NCI-H2107 treated with DMSO at 0.1 percent for 48 hours (cell line): ENCODE results near the gene GGA2.
"Not testable (repeated sequence)": the region's sequence is repeated elsewhere in the genome, so short reads cannot be mapped to it uniquely, and the experiment has no call there.

Experiments used
- DNase-seq: peaks from one replicate; lab custom pipeline; 2025; ENCODE audit not compliant: unreplicated experiment; lab: John Stamatoyannopoulos, UW

GGA2 gene

GRCh38 chr16:23510164-23510914, at the start of gene GGA2:
Gene GGA2 (minus strand): TSS chr16:23510494. CDS start chr16:23510411, 83 bp downstream.
- peak; percentile 34 for DNase-seq

GRCh38 chr16:23557779-23558702, 47.7 kb upstream of the GGA2 start:
- DNase-seq: no peak

GRCh38 chr16:23556881-23557778, 46.8 kb upstream of the GGA2 start, which contains the start of the genes EARS2 and UBFD1:
Gene EARS2 (minus strand): TSS chr16:23557350. CDS start chr16:23557343, 7 bp downstream.
Gene UBFD1 (plus strand): TSS chr16:23557727. CDS start chr16:23557743, 16 bp downstream.
- DNase-seq: peak; percentile 99

- no peak for DNase-seq
Observed at GRCh38 chr16:23554536-23554935, 44.2 kb upstream of the GGA2 start.

- no peak for DNase-seq
Observed at GRCh38 chr16:23552161-23552560, 41.9 kb upstream of the GGA2 start.

GRCh38 chr16:23549938-23550337, 39.6 kb upstream of the GGA2 start:
- no peak for DNase-seq

- no peak for DNase-seq
Observed at GRCh38 chr16:23544436-23544835, 34.1 kb upstream of the GGA2 start.

GRCh38 chr16:23540817-23541178, 30.5 kb upstream of the GGA2 start:
- not testable (repeated sequence) for DNase-seq

GRCh38 chr16:23539984-23540816, 29.9 kb upstream of the GGA2 start:
- DNase-seq: no peak

GRCh38 chr16:23538919-23539278, 28.6 kb upstream of the GGA2 start:
- no peak for DNase-seq

GRCh38 chr16:23537390-23537789, 27.1 kb upstream of the GGA2 start:
- DNase-seq: no peak

- no peak for DNase-seq
Observed at GRCh38 chr16:23535901-23536300, 25.6 kb upstream of the GGA2 start.

GRCh38 chr16:23534868-23535860, 24.9 kb upstream of the GGA2 start:
- DNase-seq: no peak

- DNase-seq: no peak
Observed at GRCh38 chr16:23532448-23532847, 22.2 kb upstream of the GGA2 start.

GRCh38 chr16:23530062-23530461, 19.8 kb upstream of the GGA2 start:
- DNase-seq: no peak

- DNase-seq: no peak
Observed at GRCh38 chr16:23528644-23529310, 18.5 kb upstream of the GGA2 start.

GRCh38 chr16:23527961-23528643, 17.8 kb upstream of the GGA2 start:
- DNase-seq: peak; percentile 78

GRCh38 chr16:23524886-23525285, 14.6 kb upstream of the GGA2 start:
- DNase-seq: no peak
